Astrocyte of the cerebellum (primary cell): ENCODE results near the gene SEC22C.

Experiments used
- DNase-seq: peaks from one replicate; pipeline ENCODE4 v3.0.0-alpha.2; 2011; ENCODE audit warnings: low read depth
- H3K4me3 ChIP-seq: 2 replicates; pipeline ENCODE4 v1.5.1; 2011; ENCODE audit warnings: mild to moderate bottlenecking, low read depth, low read length, moderate library complexity
- CTCF ChIP-seq: IDR thresholded peaks from 2 replicates; pipeline ENCODE4 v1.5.1; 2012; ENCODE audit warnings: low read length, low read depth, moderate library complexity, mild to moderate bottlenecking; ENCODE audit errors: missing control alignments
- in situ Hi-C: cut with HindIII; loops from 2 replicates; pipeline ENCODE4 v1.10.0; 2017; ENCODE audit warnings: low sequenced_read_pairs

The SEC22C gene

GRCh38 chr3:42505128-42505848 is 76.5 kb downstream of the SEC22C start:
- in situ Hi-C loops: no loop called here
- H3K4me3 ChIP-seq: no peak overlapping the region
- no peak for DNase-seq
- TF ChIP-seq CTCF: no peak

- H3K4me3 ChIP-seq: no peak overlapping the region
- DNase-seq: no peak
- in situ Hi-C loops: no loop called here
- no peak for TF ChIP-seq CTCF
These were observed 77.2 kb downstream of the SEC22C start for GRCh38 chr3:42504334-42505127.

- TF ChIP-seq CTCF: no peak
- in situ Hi-C loops: no loop called here
- H3K4me3 ChIP-seq: no peak overlapping the region
- DNase-seq: no peak
These were observed 77.8 kb downstream of the SEC22C start for GRCh38 chr3:42503957-42504333.

GRCh38 chr3:42503251-42503924 is 78.4 kb downstream of the SEC22C start:
- no peak for DNase-seq
- H3K4me3 ChIP-seq: no peak overlapping the region
- in situ Hi-C loops: no loop called here
- TF ChIP-seq CTCF: no peak

- peak within 1 kb of the TSS; percentile 34 for H3K4me3 ChIP-seq
- in situ Hi-C loops: no loop called here
- DNase-seq: no peak
- no peak for TF ChIP-seq CTCF
These were observed 79.1 kb downstream of the SEC22C start, which contains the start of gene VIPR1 for GRCh38 chr3:42502429-42503250. TSS of gene VIPR1 (plus strand) at chr3:42502643. CDS start at chr3:42502736, 93 bp downstream.
